Vagina (tissue), 2 donors: ENCODE measurements around the gene FRMD3.

Experiments
- CTCF ChIP-seq, 3 experiments: fragments of 450-650 bp in 2 of 3; fragments of 200-600 bp in 1 of 3; sonication (generic) in 1 of 3; IDR thresholded peaks; one replicate each; pipeline ENCODE4 v1.5.1; 2017 to 2019; ENCODE audit warnings: antibody characterized with exemption in 3 of 3, mild to moderate bottlenecking in 2 of 3, moderate library complexity in 2 of 3
- POLR2AphosphoS5 ChIP-seq, 2 donors: sonication (generic); formaldehyde crosslinking; IDR thresholded peaks; one replicate each; pipeline ENCODE4 v1.9.0; 2017; ENCODE audit warnings: antibody characterized with exemption in 2 of 2, mild to moderate bottlenecking in 2 of 2, low read depth in 1 of 2; ENCODE audit not compliant: insufficient read depth in 1 of 2

- TF ChIP-seq CTCF (IDR thresholded peaks at IDR 0.05), result no peak
- no peak for TF ChIP-seq POLR2AphosphoS5 (IDR thresholded peaks at IDR 0.05; ENCODE audit: insufficient read depth in 1 of 2, low read depth in 1 of 2)
Observed at GRCh38 chr9:83440641-83441040, 97.6 kb downstream of the FRMD3 start.
